GM21576 (cell line): Measurements from ENCODE around the gene BMX.

Source experiments
- ATAC-seq: cut with Tn5 transposase; IDR thresholded peaks from one replicate; pipeline ENCODE4 v1.9.1; 2021; ENCODE audit warnings: mild to moderate bottlenecking, moderate library complexity; ENCODE audit not compliant: unreplicated experiment

The BMX gene

GRCh38 chrX:15500497-15500966, at the start of gene BMX:
TSS of gene BMX (plus strand) at chrX:15500807. CDS start at chrX:15508354, 7,547 bp downstream.
- no peak for ATAC-seq

DNA sequence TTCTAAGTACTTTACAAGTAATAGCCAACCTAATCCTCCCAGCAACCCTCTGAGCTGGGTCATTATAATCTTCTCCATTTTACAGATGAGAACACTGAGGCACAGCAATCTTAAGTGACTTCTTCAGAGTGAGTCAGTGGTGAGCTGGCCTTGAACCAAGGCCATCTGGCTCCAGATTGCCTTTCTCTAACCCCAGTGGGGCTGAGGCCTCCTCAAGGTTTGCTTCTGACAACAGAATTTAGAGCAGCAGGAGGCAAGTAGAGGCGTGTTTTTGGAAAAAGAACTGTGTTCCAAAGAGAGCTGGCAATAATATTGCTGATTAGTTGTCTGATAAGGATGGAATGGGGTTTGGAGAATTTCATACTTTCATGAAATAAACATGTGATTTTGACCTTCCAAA, 48.7 kb upstream of the BMX start:
- no peak for ATAC-seq

DNA sequence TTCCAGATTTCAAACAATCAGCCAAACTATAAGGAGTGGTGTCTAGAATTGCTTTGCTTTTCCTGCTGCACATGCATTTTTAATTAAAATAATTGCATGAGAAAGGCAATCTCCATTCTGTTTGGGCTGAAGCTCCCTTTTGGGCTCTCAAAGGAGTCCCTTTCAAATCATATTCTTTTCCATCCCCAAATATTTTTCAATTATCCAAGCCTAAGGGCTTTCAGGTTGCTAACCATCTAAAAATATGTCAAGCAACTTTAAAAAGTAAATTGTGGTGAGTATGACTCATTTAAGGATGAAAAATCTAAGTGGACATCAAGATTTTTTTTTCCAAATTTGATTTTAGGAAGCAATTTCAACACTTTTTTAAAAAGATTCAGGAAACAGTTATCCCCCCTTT, 35.9 kb upstream of the BMX start:
- no peak for ATAC-seq

DNA sequence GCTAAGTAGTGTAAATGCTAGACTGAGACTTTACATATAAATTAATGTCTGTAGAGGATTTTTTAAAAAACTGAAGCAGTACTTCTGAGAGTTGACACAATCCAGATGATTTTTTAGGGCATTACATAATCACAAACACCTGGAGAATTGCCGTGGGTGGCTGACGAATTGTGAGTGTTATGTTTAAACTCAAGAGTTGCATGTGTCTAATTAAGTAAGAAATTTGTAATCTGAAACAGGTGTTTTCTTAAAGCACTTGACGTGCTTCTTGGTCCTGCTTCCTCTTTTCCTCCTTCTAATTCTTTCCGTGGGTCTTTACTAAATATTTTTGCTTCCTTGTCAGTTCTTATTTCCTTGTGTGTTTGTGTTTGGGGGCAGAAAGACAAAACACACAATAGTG, 35.3 kb upstream of the BMX start:
- peak; percentile 71 for ATAC-seq

GRCh38 chrX:15465896-15466651, 34.5 kb upstream of the BMX start:
- ATAC-seq: no peak

GRCh38 chrX:15468036-15468435, 32.6 kb upstream of the BMX start:
- ATAC-seq: no peak

DNA sequence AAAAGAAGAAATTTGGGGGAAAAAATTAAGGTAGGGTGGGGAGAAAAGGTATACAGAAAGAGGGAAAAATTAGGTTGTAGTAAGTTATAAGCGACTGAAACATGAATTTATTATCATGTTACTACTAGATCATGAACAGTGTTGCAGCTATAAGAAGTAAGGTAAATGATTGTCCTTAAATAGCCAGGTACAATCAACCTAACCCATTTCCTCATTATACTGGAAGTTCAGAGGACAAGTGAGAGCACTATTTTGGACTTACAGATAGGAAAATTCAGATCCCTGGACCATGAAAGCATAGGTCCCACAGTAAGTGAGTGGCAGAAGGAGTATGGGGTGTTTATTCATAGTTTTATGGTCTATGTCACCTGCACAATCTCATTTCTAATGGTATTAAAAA, 31.0 kb upstream of the BMX start:
- no peak for ATAC-seq

- peak; percentile 82 for ATAC-seq
Observed at GRCh38 chrX:15471028-15471427, 29.6 kb upstream of the BMX start.

DNA sequence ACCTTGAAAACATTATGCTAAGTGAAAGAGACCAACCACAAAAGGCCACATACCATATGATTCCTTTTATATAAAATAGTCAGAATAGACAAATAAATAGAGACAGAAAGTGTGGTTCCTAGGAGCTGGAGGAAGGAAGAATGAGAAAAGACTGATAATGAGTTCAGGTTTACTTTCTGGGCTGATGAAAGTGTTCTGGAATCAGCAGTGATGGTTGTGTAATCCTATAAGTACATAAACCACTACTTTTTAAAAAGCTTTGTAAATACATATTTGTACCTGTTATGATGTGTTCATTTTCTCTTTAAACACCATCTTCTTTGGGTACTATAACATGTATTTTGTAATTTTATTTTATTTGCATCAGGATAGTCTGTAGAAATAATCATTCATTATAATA, 28.1 kb upstream of the BMX start:
- ATAC-seq: no peak

DNA sequence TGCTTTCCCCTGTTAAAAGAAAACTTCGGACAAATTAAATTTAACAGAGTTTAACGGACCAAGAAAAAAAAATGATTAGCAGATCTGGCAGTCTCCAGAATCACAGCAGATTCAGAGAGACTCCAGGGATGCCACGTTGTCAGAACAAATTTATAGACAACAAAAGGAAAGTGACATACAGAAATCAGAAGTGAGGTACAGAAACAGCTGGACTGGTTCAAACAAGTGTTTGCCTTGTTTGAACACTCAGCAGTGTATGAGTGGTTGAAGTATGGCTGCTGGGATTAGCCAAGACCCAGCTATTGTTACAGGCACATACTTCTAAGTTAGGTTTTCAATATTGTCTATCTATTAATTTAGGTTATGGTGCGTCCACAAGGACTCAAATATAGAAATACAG, 26.6 kb upstream of the BMX start:
- no peak for ATAC-seq

GRCh38 chrX:15475021-15475420, 25.6 kb upstream of the BMX start:
- ATAC-seq: no peak

GRCh38 chrX:15475486-15475885, 25.1 kb upstream of the BMX start:
- no peak for ATAC-seq

DNA sequence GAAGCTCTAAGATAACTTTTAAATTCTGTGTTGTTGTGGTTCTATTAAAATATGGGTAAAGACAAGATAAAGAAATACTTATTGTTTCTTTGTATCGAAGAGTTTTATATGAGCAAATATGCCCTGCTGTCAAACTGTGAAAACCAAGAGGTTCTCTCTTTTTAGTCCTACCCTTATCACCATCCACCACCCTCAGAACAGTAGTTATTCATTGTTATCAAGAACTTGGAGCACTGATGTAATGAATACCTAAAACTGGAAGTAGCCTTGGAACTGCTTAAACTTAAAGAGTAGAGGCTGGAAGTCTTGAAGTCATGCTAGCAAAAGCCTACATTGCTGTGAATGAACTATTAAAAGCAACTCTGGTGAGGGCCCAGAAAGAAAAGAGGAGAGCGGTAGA, 16.7 kb upstream of the BMX start:
- ATAC-seq: no peak

- no peak for ATAC-seq
Observed at GRCh38 chrX:15492469-15492868, 8.1 kb upstream of the BMX start.

DNA sequence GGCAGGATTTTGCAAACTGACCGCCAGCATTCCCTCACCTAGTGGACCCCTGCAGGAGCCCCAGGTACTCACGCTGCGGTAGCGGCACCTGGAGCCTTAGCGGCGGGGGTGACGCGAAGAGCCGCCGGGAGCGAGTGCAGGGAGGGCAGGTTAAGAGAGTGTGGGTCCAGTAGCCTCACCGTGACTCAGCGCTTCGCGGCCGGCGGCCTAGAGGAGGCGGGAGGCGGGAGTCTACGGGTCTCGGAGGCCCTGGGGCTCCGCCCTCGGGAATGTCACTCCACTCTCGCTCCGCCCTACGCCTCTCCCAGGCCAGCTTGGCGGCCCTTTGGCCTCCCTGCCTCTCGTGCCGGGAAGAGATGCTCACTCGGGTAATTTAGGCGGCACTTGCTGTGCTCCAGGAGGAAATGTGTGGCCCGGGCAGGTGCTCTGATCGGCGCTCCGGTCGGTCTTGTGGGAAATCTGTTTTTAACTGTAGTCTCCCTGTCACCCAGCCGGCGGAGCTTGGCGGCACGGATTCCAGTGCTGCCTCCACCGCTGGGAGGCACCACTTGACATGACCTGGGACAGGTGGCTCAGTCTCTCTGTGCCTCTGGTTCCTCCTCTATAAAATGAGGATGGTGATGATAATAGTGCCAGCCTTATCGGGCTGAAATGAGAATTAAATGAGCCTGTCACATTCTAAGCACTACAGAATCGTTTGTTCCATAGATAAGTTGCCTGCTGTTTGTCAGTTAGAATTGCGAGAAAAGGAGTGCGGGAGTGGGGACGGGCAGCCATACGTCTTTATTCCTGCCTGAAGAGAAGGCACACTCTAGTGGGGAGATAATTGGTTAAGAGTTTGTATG, 7.3 kb upstream of the BMX start, which contains the start of gene PIR:
Gene PIR, minus strand, starts transcription at position 216 of the 845 bp plus-strand sequence. CDS start 2,076 bp downstream, outside the sequence.
- ATAC-seq: peak; percentile 95

DNA sequence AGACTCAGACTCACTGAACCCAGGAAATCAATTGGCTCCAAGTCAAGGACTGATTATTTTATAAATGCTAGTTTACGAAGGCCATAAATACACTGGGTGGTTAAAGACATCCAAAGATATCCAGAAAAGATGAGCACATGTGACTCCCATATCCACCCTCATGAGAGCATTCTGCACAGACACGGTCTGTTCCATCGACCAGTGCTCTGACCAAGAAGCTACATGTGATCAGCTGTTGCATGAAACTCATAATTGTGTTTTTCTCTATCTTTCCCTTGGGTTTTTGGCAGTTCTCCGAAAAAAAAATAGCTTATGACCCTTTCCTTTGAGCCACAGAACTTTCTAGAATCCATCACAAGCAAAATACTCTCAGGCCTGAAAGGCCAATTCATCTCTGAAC, 4.8 kb upstream of the BMX start:
- no peak for ATAC-seq

- ATAC-seq: no peak
Observed at GRCh38 chrX:15496824-15497223, 3.8 kb upstream of the BMX start.

DNA sequence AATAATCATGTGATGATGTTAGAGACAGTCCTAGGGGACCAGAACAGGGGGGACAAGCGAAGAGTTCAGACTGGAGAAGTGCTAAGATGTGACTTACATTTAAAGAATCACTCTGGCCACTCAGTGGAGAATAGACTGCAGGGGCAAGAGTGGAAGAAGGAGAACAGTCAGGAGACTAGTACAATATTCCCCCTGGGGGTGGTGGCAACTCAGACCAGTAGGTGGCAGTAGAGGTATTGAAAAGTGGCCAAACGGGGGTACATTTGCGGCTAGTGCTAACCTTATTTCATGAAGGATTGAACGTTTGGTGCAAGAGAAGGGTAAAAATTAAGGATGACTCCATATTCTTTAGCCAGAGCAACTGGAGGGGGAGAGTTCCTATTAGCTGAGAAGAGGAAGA, 2.7 kb upstream of the BMX start:
- ATAC-seq: no peak

DNA sequence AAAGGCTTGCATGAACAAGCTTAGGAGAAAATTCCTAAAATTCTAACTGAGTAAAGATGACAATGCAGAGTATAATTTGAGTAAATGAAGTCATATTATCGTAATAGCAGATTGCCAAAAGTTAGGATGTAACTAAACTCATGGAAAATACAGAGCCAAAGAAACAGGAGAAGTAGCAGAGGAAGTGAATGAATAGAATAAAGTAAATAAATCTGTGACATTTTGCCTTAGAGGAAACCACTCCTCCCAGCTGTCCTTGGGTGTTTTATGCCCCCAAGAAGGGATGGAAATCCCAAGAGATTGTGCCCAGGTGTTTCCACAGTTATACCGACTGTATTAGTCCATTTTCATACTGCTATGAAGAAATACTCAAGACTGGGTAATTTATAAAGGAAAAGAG, 1.9 kb upstream of the BMX start:
- no peak for ATAC-seq

DNA sequence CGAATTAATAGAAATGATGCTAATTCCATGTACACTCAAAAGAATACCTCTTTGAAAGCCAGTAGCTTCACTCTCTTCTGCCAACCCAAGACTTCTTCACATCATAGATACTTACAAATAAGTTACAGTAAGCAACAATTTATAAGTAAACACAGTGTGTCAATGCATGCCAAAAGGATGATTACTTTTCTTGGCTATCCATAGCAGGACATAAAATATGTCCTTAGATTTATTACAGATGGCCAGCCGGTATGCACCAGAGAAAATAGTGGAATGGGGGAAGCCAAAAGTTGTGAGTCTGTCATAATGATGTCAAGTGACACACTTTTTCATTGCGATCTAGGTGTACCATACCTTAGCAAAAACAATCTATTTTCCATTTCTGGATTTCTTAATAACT, 631 bp upstream of the BMX start:
- no peak for ATAC-seq

- ATAC-seq: no peak
Observed at GRCh38 chrX:15501506-15501905, 899 bp downstream of the BMX start.

DNA sequence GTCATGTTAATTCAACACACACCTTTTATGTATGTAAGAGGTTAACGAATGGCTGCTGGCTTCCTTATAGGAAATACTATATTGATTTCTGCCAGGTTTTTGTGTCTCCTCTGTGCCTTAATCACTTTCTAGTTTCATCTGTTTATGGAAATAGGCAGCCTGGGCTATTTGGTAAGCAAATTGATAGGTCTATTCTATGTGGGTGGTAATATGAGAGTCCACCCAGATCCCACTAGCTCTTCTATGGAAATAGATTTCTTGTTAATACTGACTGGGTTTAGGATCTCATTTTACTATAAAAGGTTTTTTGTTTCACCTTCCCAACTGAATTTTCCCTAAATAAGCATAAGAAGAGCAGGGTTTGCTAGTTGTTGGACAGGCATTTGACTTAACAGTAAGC, 4.1 kb downstream of the BMX start:
- no peak for ATAC-seq
